Activated CD4-positive, alpha-beta memory T cell treated with anti-CD3 and anti-CD28 coated beads, Interleukin-2, amount 10 ng/mL, durations not matched to agents 7 days and 5 days (primary cell): ENCODE measurements around the gene SCNN1B. TPM values are rescaled to one million over a fixed set of nuclear protein-coding genes. Genes with fewer than 3 reads are reported as not detected.
"Not testable (repeated sequence)": the region's sequence is repeated elsewhere in the genome, so short reads cannot be mapped to it uniquely, and the experiment has no call there.

ENCODE experiments used
- CTCF ChIA-PET: fragments of 350-600 bp; sonication (Branson Sonifier 250); formaldehyde crosslinking; loops from one replicate; lab custom pipeline; 2021; ENCODE audit warnings: antibody characterized with exemption, inconsistent platforms; lab: Charles Lee
- POLR2A ChIA-PET: fragments of 350-600 bp; sonication (Branson Sonifier 250); formaldehyde crosslinking; loops from one replicate; lab custom pipeline; 2021; ENCODE audit warnings: antibody characterized with exemption; lab: Charles Lee
- DNase-seq: peaks from one replicate; pipeline ENCODE4 v3.0.0-alpha.2; 2020
- H3K27ac Mint-ChIP-seq: one replicate; pipeline ENCODE4 v1.8.0; 2021; ENCODE audit warnings: mild to moderate bottlenecking, mixed read lengths
- H3K27me3 Mint-ChIP-seq: one replicate; pipeline ENCODE4 v1.8.0; 2021; ENCODE audit warnings: mixed read lengths
- H3K36me3 Mint-ChIP-seq: one replicate; pipeline ENCODE4 v1.8.0; 2021; ENCODE audit warnings: low read depth, mixed read lengths
- H3K4me1 Mint-ChIP-seq: one replicate; pipeline ENCODE4 v1.8.0; 2021; ENCODE audit warnings: mixed read lengths
- H3K4me3 Mint-ChIP-seq: one replicate; pipeline ENCODE4 v1.8.0; 2021; ENCODE audit warnings: mild to moderate bottlenecking, mixed read lengths
- H3K9me3 Mint-ChIP-seq: one replicate; pipeline ENCODE4 v1.8.0; 2021; ENCODE audit warnings: mixed read lengths
- total RNA-seq, 2 experiments: library from RNA; stranded (reverse); gene quantifications; one replicate each; pipeline ENCODE4 v1.2.3, GENCODE V29; 2021

The SCNN1B gene
- total RNA-seq, 2 experiments from 2014 or later, result not detected

GRCh38 chr16:23375643-23376042 lies 73.5 kb downstream of the SCNN1B start:
- no peak for DNase-seq
- ChIA-PET POLR2A (no interaction called here), CTCF (no interaction called here)
- Mint-ChIP-seq H3K4me1 (no peaks in the 10 kb centered on the region), H3K9me3 (no peaks in the 10 kb centered on the region), H3K36me3 (no peaks in the 10 kb centered on the region), H3K27me3 (peaks cover 2% of the 10 kb centered on the region), H3K4me3 (no peak overlapping the region), H3K27ac (no peak overlapping the region)

GRCh38 chr16:23377071-23377931 lies 75.2 kb downstream of the SCNN1B start:
- Mint-ChIP-seq H3K27ac (no peak overlapping the region), H3K4me1 (no peaks in the 10 kb centered on the region), H3K36me3 (no peaks in the 10 kb centered on the region), H3K27me3 (peaks cover 2% of the 10 kb centered on the region), H3K9me3 (no peaks in the 10 kb centered on the region), H3K4me3 (no peak overlapping the region)
- POLR2A ChIA-PET, result no interaction called here
- DNase-seq, result no peak
- CTCF ChIA-PET, result no interaction called here

- no peak overlapping the region for H3K27ac Mint-ChIP-seq
- ChIA-PET CTCF (no interaction called here), POLR2A (no interaction called here)
- H3K27me3 Mint-ChIP-seq, result peaks cover 2% of the 10 kb centered on the region
- no peaks in the 10 kb centered on the region for H3K9me3 Mint-ChIP-seq
- no peak overlapping the region for H3K4me3 Mint-ChIP-seq
- no peaks in the 10 kb centered on the region for H3K4me1 Mint-ChIP-seq
- no peaks in the 10 kb centered on the region for H3K36me3 Mint-ChIP-seq
- DNase-seq, result no peak
Observed at GRCh38 chr16:23378256-23378655, 76.2 kb downstream of the SCNN1B start.

- ChIA-PET POLR2A (no interaction called here), CTCF (no interaction called here)
- H3K4me3 Mint-ChIP-seq, result no peak overlapping the region
- DNase-seq, result no peak
- H3K4me1 Mint-ChIP-seq, result no peaks in the 10 kb centered on the region
- H3K36me3 Mint-ChIP-seq, result no peaks in the 10 kb centered on the region
- no peak overlapping the region for H3K27ac Mint-ChIP-seq
- peaks cover 2% of the 10 kb centered on the region for H3K27me3 Mint-ChIP-seq
- H3K9me3 Mint-ChIP-seq, result no peaks in the 10 kb centered on the region
Observed at GRCh38 chr16:23378921-23379320, 76.8 kb downstream of the SCNN1B start.

GRCh38 chr16:23379707-23380106 lies 77.6 kb downstream of the SCNN1B start:
- ChIA-PET CTCF (no interaction called here), POLR2A (no interaction called here)
- no peaks in the 10 kb centered on the region for H3K36me3 Mint-ChIP-seq
- no peak for DNase-seq
- H3K4me3 Mint-ChIP-seq, result no peak overlapping the region
- peaks cover 2% of the 10 kb centered on the region for H3K27me3 Mint-ChIP-seq
- H3K27ac Mint-ChIP-seq, result no peak overlapping the region
- no peaks in the 10 kb centered on the region for H3K9me3 Mint-ChIP-seq
- no peaks in the 10 kb centered on the region for H3K4me1 Mint-ChIP-seq

GRCh38 chr16:23380501-23380951 lies 78.4 kb downstream of the SCNN1B start:
- ChIA-PET POLR2A (no interaction called here), CTCF (no interaction called here)
- H3K9me3 Mint-ChIP-seq, result no peaks in the 10 kb centered on the region
- no peaks in the 10 kb centered on the region for H3K36me3 Mint-ChIP-seq
- no peaks in the 10 kb centered on the region for H3K4me1 Mint-ChIP-seq
- no peak overlapping the region for H3K4me3 Mint-ChIP-seq
- no peak for DNase-seq
- no peak overlapping the region for H3K27ac Mint-ChIP-seq
- H3K27me3 Mint-ChIP-seq, result peaks cover 2% of the 10 kb centered on the region

GRCh38 chr16:23381702-23382101 lies 79.6 kb downstream of the SCNN1B start:
- H3K4me1 Mint-ChIP-seq, H3K4me3 Mint-ChIP-seq, POLR2A ChIA-PET, H3K27ac Mint-ChIP-seq, CTCF ChIA-PET, DNase-seq, H3K9me3 Mint-ChIP-seq, H3K27me3 Mint-ChIP-seq, H3K36me3 Mint-ChIP-seq: not testable (repeated sequence)

- ChIA-PET POLR2A (no interaction called here), CTCF (no interaction called here)
- H3K36me3 Mint-ChIP-seq, result no peaks in the 10 kb centered on the region
- peaks cover 2% of the 10 kb centered on the region for H3K27me3 Mint-ChIP-seq
- no peak overlapping the region for H3K27ac Mint-ChIP-seq
- no peaks in the 10 kb centered on the region for H3K9me3 Mint-ChIP-seq
- DNase-seq, result no peak
- no peaks in the 10 kb centered on the region for H3K4me1 Mint-ChIP-seq
- no peak overlapping the region for H3K4me3 Mint-ChIP-seq
Observed at GRCh38 chr16:23382279-23382678, 80.2 kb downstream of the SCNN1B start.

- Mint-ChIP-seq H3K27me3 (no peaks in the 10 kb centered on the region), H3K36me3 (peaks cover 2% of the 10 kb centered on the region), H3K9me3 (no peaks in the 10 kb centered on the region), H3K27ac (no peak overlapping the region), H3K4me1 (no peaks in the 10 kb centered on the region), H3K4me3 (no peak overlapping the region)
- ChIA-PET CTCF (no interaction called here), POLR2A (no interaction called here)
- DNase-seq, result no peak
Observed at GRCh38 chr16:23383881-23384280, 81.8 kb downstream of the SCNN1B start.

- DNase-seq, result no peak
- H3K27ac Mint-ChIP-seq, result no peak overlapping the region
- no peaks in the 10 kb centered on the region for H3K9me3 Mint-ChIP-seq
- CTCF ChIA-PET, result no interaction called here
- H3K4me1 Mint-ChIP-seq, result no peaks in the 10 kb centered on the region
- H3K36me3 Mint-ChIP-seq, result peaks cover 7% of the 10 kb centered on the region
- POLR2A ChIA-PET, result no interaction called here
- H3K4me3 Mint-ChIP-seq, result no peak overlapping the region
- H3K27me3 Mint-ChIP-seq, result no peaks in the 10 kb centered on the region
Observed at GRCh38 chr16:23384878-23385277, 82.8 kb downstream of the SCNN1B start.

GRCh38 chr16:23385441-23385840 lies 83.3 kb downstream of the SCNN1B start:
- Mint-ChIP-seq H3K4me1 (no peaks in the 10 kb centered on the region), H3K27me3 (no peaks in the 10 kb centered on the region), H3K36me3 (peaks cover 7% of the 10 kb centered on the region), H3K27ac (no peak overlapping the region), H3K4me3 (no peak overlapping the region), H3K9me3 (no peaks in the 10 kb centered on the region)
- DNase-seq, result no peak
- CTCF ChIA-PET, result no interaction called here
- POLR2A ChIA-PET, result no interaction called here

GRCh38 chr16:23387666-23388065 lies 85.6 kb downstream of the SCNN1B start:
- Mint-ChIP-seq H3K9me3 (no peaks in the 10 kb centered on the region), H3K4me3 (no peak overlapping the region), H3K4me1 (no peaks in the 10 kb centered on the region), H3K36me3 (peaks cover 13% of the 10 kb centered on the region), H3K27ac (no peak overlapping the region), H3K27me3 (no peaks in the 10 kb centered on the region)
- ChIA-PET POLR2A (no interaction called here), CTCF (no interaction called here)
- DNase-seq, result no peak

GRCh38 chr16:23388786-23389185 lies 86.7 kb downstream of the SCNN1B start:
- Mint-ChIP-seq H3K27me3 (no peaks in the 10 kb centered on the region), H3K36me3 (peaks cover 13% of the 10 kb centered on the region), H3K4me1 (no peaks in the 10 kb centered on the region), H3K9me3 (no peaks in the 10 kb centered on the region), H3K4me3 (no peak overlapping the region), H3K27ac (no peak overlapping the region)
- CTCF ChIA-PET, result no interaction called here
- POLR2A ChIA-PET, result no interaction called here
- DNase-seq, result no peak

GRCh38 chr16:23389201-23389600 lies 87.1 kb downstream of the SCNN1B start:
- CTCF ChIA-PET, result no interaction called here
- peaks cover 13% of the 10 kb centered on the region for H3K36me3 Mint-ChIP-seq
- no peak overlapping the region for H3K27ac Mint-ChIP-seq
- H3K4me1 Mint-ChIP-seq, result no peaks in the 10 kb centered on the region
- H3K27me3 Mint-ChIP-seq, result no peaks in the 10 kb centered on the region
- no peak overlapping the region for H3K4me3 Mint-ChIP-seq
- H3K9me3 Mint-ChIP-seq, result no peaks in the 10 kb centered on the region
- POLR2A ChIA-PET, result no interaction called here
- DNase-seq, result no peak
